IMR-90 (cell line): ENCODE measurements around the gene UQCRQ. TPM values are rescaled to one million over a fixed set of nuclear protein-coding genes. Genes with fewer than 3 reads are reported as not detected.

Experiments
- ATAC-seq: fragments of 200-7000 bp; cut with Tn5 transposase; 2 replicates; pipeline ENCODE4 v1.9.1; 2020; ENCODE audit warnings: low read depth, mild to moderate bottlenecking, moderate library complexity
- BruUV-seq: library from RNA; stranded (reverse); fragments of 400-500 nt; replicated peaks from 2 replicates; lab custom pipeline; 2021; lab: Mats Ljungman, UMichigan
- CTCF ChIA-PET: fragments of 300-600 bp; formaldehyde crosslinking; extraction: SDS; loops from one replicate; lab custom pipeline; 2021; ENCODE audit warnings: antibody characterized with exemption; lab: Yijun Ruan, JAX
- POLR2A ChIA-PET: fragments of 300-600 bp; sonication (Branson Sonifier 250); formaldehyde crosslinking; loops from one replicate; lab custom pipeline; 2022; ENCODE audit warnings: antibody characterized with exemption; ENCODE audit not compliant: unreplicated experiment; lab: Charles Lee
- DNase-seq: peaks from one replicate; pipeline ENCODE4 v3.0.0; 2013
- H2AFZ ChIP-seq: replicated peaks from 2 replicates; pipeline ENCODE3; 2013; ENCODE audit warnings: low read length, mild to moderate bottlenecking; ENCODE audit not compliant: poor library complexity
- H2AK5ac ChIP-seq: 2 replicates; pipeline ENCODE4 v1.6.1; 2013; ENCODE audit warnings: low read depth, low read length, inconsistent platforms
- H2AK9ac ChIP-seq: replicated peaks from 2 replicates; pipeline ENCODE3; 2013; ENCODE audit warnings: mild to moderate bottlenecking, low read depth, low read length, moderate library complexity; ENCODE audit not compliant: poor library complexity
- H2BK120ac ChIP-seq: 2 replicates; pipeline ENCODE4 v1.6.1; 2013; ENCODE audit warnings: low read depth, low read length, inconsistent platforms
- H2BK15ac ChIP-seq: 3 replicates; pipeline ENCODE4 v1.6.1; 2013; ENCODE audit warnings: low read depth, low read length, inconsistent platforms
- H2BK20ac ChIP-seq: 2 replicates; pipeline ENCODE4 v1.6.1; 2013; ENCODE audit warnings: low read depth, mild to moderate bottlenecking, inconsistent platforms, low read length, moderate library complexity
- H2BK5ac ChIP-seq: 2 replicates; pipeline ENCODE4 v1.6.1; 2013; ENCODE audit warnings: mild to moderate bottlenecking, low read depth, low read length, inconsistent platforms; ENCODE audit not compliant: poor library complexity, severe bottlenecking
- H3K14ac ChIP-seq: replicated peaks from 2 replicates; pipeline ENCODE4 v1.6.1; 2013; ENCODE audit warnings: low read depth, low read length, inconsistent platforms
- H3K18ac ChIP-seq: 2 replicates; pipeline ENCODE4 v1.6.1; 2013; ENCODE audit warnings: low read depth, low read length, control low read depth
- H3K23ac ChIP-seq: 2 replicates; pipeline ENCODE4 v1.6.1; 2013; ENCODE audit warnings: low read depth, low read length, inconsistent platforms
- H3K27ac ChIP-seq: 2 replicates; pipeline ENCODE4 v1.5.1; 2013; ENCODE audit warnings: mild to moderate bottlenecking, control low read depth, low read length; ENCODE audit not compliant: insufficient read depth
- H3K27me3 ChIP-seq: 2 replicates; pipeline ENCODE4 v1.6.1; 2013; ENCODE audit warnings: low read length; ENCODE audit not compliant: control insufficient read depth, insufficient read depth
- H3K36me3 ChIP-seq: 2 replicates; pipeline ENCODE4 v1.6.1; 2013; ENCODE audit warnings: low read length, mixed read lengths; ENCODE audit not compliant: control insufficient read depth, insufficient read depth
- H3K4ac ChIP-seq: 2 replicates; pipeline ENCODE4 v1.6.1; 2013; ENCODE audit warnings: low read depth, low read length, inconsistent platforms
- H3K4me1 ChIP-seq: 2 replicates; pipeline ENCODE4 v1.6.1; 2013; ENCODE audit warnings: low read length, mixed read lengths; ENCODE audit not compliant: control insufficient read depth, insufficient read depth
- H3K4me2 ChIP-seq: 2 replicates; pipeline ENCODE4 v1.6.1; 2013; ENCODE audit warnings: low read depth, mild to moderate bottlenecking, control low read depth, low read length, moderate library complexity
- H3K4me3 ChIP-seq: 2 replicates; pipeline ENCODE4 v1.5.1; 2013; ENCODE audit warnings: low read depth, mild to moderate bottlenecking, control low read depth, low read length, moderate library complexity; ENCODE audit not compliant: insufficient read depth
- H3K56ac ChIP-seq: 2 replicates; pipeline ENCODE4 v1.6.1; 2013; ENCODE audit warnings: low read length, inconsistent platforms; ENCODE audit not compliant: insufficient read depth; ENCODE audit errors: extremely low read depth
- H3K79me1 ChIP-seq, 2 experiments: 2 replicates each; pipeline ENCODE4 v1.6.1; 2013; ENCODE audit warnings: low read length in 2 of 2, inconsistent platforms in 1 of 2, low read depth in 1 of 2
- H3K9ac ChIP-seq: 2 replicates; pipeline ENCODE4 v1.6.1; 2013; ENCODE audit warnings: low read depth, low read length, control low read depth
- H3K9me1 ChIP-seq: 2 replicates; pipeline ENCODE4 v1.6.1; 2013; ENCODE audit warnings: low read length, inconsistent platforms; ENCODE audit not compliant: insufficient read depth
- H3K9me3 ChIP-seq: 2 replicates; pipeline ENCODE4 v1.6.1; 2013; ENCODE audit warnings: low read length; ENCODE audit not compliant: control insufficient read depth, insufficient read depth
- H4K20me1 ChIP-seq: 2 replicates; pipeline ENCODE4 v1.6.1; 2013; ENCODE audit warnings: low read length, inconsistent platforms; ENCODE audit not compliant: insufficient read depth
- H4K5ac ChIP-seq: 2 replicates; pipeline ENCODE4 v1.6.1; 2013; ENCODE audit warnings: mild to moderate bottlenecking, low read depth, low read length, control low read depth
- H4K8ac ChIP-seq, 2 experiments: 2 replicates each; pipeline ENCODE4 v1.6.1; 2013; ENCODE audit warnings: low read depth in 2 of 2, low read length in 2 of 2, control low read depth in 1 of 2, inconsistent platforms in 1 of 2
- H4K91ac ChIP-seq: 2 replicates; pipeline ENCODE4 v1.6.1; 2013; ENCODE audit warnings: low read depth, low read length, inconsistent platforms; ENCODE audit not compliant: insufficient read depth
- RFX5 ChIP-seq: IDR thresholded peaks from 2 replicates; pipeline ENCODE4 v1.8.0; 2012; ENCODE audit warnings: low read depth, mild to moderate bottlenecking, low read length, moderate library complexity
- WGBS, 2 experiments: methylation state at CpG; one replicate each; pipeline versions ENCODE4 v1.1.5 to v1.1.7; 2013; ENCODE audit warnings: missing lambda C conversion rate in 2 of 2; ENCODE audit not compliant: insufficient read length in 1 of 2; ENCODE audit errors: extremely low coverage in 2 of 2; 5-methylcytosine and 5-hydroxymethylcytosine counted together
- dilution Hi-C: fragments of 300-500 bp; cut with HindIII; formaldehyde crosslinking; loops from one replicate; pipeline ENCODE4 v1.14.3; 2018; ENCODE audit warnings: low sequenced_read_pairs; ENCODE audit not compliant: unreplicated experiment
- in situ Hi-C: fragments of 300-500 bp; cut with MboI; formaldehyde crosslinking; loops from 3 replicates; pipeline ENCODE4 v1.14.3; 2019; ENCODE audit warnings: low sequenced_read_pairs, inconsistent platforms, mixed read lengths
- intact Hi-C: fragments of 100-400 bp; cut with micrococcal nuclease; formaldehyde crosslinking; loops from 2 replicates; pipeline ENCODE4 v1.10.0; 2022
- polyA plus RNA-seq, 3 experiments: library from polyadenylated mRNA; depleted of rRNA; stranded (reverse); fragments of >200 nt; gene quantifications; 2 replicates each; pipeline ENCODE4 v1.2.3, GENCODE V29; 2012; ENCODE audit warnings: low replicate concordance in 1 of 3
- total RNA-seq: library from RNA; depleted of rRNA; stranded (reverse); fragments of >200 nt; gene quantifications from 2 replicates; pipeline ENCODE4 v1.2.3, GENCODE V29; 2012

The UQCRQ gene
- total and polyA plus RNA-seq, 2 of the 4 experiments (the other 2 are of a cell fraction): 73.7 to 292 TPM

DNA sequence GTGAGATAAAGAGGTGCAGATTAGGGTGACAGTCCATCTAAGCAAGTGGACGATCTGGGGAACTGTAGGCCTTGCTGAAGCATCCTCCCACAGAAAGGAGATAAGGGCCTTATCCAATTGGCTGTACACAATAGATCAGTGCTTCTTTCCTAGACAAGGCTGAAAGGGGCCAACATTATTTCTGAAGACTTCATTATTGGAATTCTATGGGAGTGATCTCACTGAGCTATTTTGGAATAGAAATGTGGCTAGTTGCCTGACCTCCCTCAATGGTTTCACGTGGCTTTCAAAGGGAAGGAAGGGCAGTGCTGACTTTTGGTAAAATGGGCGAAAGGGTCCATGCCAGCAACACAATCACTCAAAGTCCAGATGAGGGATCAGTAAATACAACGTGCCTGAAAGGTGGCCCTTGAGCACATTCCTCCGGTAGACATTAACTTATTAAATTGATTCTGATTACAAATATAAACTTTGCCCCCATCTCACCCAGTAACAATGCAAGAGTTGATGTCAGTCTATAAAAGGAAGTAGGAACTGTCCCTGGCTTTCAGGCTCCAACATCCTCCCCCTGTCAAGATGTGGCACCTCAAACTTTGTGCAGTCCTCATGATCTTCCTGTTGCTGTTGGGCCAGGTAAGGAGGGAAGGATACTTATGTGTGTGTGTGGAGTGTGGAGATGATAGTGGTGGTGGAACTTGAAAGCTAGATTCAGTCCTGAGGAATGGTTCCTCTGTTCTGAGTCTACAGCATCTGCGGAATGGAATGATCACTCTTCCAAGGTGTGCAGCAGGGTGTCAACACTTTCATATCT, 6.9 kb downstream of the UQCRQ start, which contains the start of gene LEAP2:
TSS of gene LEAP2 (plus strand) at position 550 of the 811 bp plus-strand sequence. CDS start at position 577, 27 bp downstream.
- Histone ChIP-seq H3K18ac (no peak within 1 kb of the TSS), H2BK5ac (peak within 1 kb of the TSS; percentile 6), H3K4me3 (no peak within 1 kb of the TSS), H2AK5ac (no peak within 1 kb of the TSS), H3K4me2 (no peak within 1 kb of the TSS), H4K5ac (no peak within 1 kb of the TSS), H3K9me1 (peaks cover 20% of the 10 kb centered on the region; the same call in 1 of the 2 replicates), H2AK9ac (no peak within 1 kb of the TSS), H3K27me3 (no peaks in the 10 kb centered on the region), H2BK120ac (no peak within 1 kb of the TSS), H4K8ac (no peak within 1 kb of the TSS), H3K79me1 (peaks cover 0 to 51% of the 10 kb centered on the region in 2 experiments; a peak in 3 of 4 replicates), H3K36me3 (peaks cover 28% of the 10 kb centered on the region), H3K9me3 (no peaks in the 10 kb centered on the region), H3K27ac (no peak within 1 kb of the TSS), H3K4ac (no peak within 1 kb of the TSS), H2BK15ac (no peak within 1 kb of the TSS), H3K9ac (no peak within 1 kb of the TSS), H3K4me1 (peaks cover 3% of the 10 kb centered on the region; the same call in 1 of the 2 replicates), H4K20me1 (peaks cover 13% of the 10 kb centered on the region), H3K56ac (no peak within 1 kb of the TSS), H2AFZ (no peak within 1 kb of the TSS), H3K23ac (no peak within 1 kb of the TSS), H3K14ac (no peak within 1 kb of the TSS), H2BK20ac (no peak within 1 kb of the TSS), H4K91ac (no peak within 1 kb of the TSS; the same call in 1 of the 2 replicates)
- ChIA-PET CTCF (interaction anchor here (0.6 to 1.3 kb wide), 5 partner anchors 10 to 223 kb away, joined by 3 to 5 read pairs (median 4); partner anchors contain the start of gene SHROOM1), POLR2A (no interaction called here)
- WGBS, 2 experiments: no CpG with 5 or more reads among the region's 6 CpGs
- ATAC-seq (no peak), DNase-seq (peak; percentile 39)
- no peak for TF ChIP-seq RFX5
- intact Hi-C loops (no loop called here), in situ Hi-C loops (no loop called here), dilution Hi-C loops (no loop called here)
- no TSS peak for BruUV-seq
